HG03575 (cell line): ENCODE results near the gene SERPINA10.
"Not testable (repeated sequence)": the region's sequence is repeated elsewhere in the genome, so short reads cannot be mapped to it uniquely, and the experiment has no call there.

Experiments used
- ATAC-seq: cut with Tn5 transposase; IDR thresholded peaks from one replicate; pipeline ENCODE4 v1.9.1; 2021; ENCODE audit not compliant: unreplicated experiment, insufficient number of reproducible peaks, low FRiP score; ENCODE audit errors: extremely low read depth

Gene SERPINA10

DNA sequence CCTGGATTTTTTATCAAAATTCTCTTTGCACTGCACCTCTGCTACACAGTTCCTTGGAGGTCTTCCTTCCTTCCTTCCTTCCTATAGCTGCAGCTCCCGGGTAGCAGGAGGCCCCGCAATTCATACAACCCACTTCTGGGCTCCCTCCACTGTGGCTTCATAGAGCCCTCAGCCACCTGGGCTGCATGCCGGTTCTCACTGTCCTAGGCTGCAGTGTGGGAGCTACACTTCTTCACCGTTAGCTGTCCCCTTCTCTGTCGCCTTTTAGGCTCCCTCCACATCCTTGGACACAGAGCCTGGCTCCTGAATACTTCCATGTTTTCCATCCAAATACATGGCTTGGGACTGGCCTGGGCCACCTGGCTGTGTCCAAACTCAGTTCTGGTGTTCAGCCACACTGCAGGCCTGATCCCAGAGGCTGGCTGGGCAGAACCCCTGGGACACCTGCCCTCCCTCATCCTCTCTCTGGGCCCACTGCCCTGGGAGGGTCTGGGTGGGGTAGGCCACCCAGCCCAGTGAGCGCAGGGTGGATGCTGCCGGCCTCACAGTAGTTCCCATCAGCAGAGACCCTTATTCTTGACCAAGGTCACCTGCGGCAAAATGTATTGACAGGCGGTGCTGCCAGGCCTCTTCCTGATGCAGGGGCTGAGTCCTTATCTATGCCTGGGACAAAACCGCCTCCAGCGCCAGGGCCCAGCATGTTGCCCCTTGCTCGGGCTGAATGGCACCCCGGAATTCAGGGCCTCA is 1.7 kb downstream of the SERPINA10 start:
- ATAC-seq = no peak

DNA sequence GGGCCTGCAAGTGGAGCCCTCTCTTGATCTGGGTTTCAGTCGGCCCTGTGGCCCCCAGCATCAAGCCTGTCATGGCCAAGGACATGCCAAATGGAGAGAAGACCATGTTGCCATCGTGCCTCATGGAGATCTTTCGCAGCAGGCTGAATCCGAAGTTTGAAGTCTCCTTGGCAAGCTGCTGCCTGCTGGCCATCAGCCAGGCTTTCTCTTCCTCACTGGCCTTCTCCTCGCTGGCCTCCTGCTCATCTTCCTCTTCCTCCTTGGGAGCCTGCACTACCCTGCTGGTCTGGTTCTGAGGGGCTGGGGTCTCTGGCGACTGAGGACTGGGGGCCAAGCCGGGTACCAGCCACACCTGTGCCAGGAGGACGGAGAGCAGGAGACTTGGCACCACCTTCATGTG is 2.9 kb downstream of the SERPINA10 start:
- ATAC-seq = no peak

DNA sequence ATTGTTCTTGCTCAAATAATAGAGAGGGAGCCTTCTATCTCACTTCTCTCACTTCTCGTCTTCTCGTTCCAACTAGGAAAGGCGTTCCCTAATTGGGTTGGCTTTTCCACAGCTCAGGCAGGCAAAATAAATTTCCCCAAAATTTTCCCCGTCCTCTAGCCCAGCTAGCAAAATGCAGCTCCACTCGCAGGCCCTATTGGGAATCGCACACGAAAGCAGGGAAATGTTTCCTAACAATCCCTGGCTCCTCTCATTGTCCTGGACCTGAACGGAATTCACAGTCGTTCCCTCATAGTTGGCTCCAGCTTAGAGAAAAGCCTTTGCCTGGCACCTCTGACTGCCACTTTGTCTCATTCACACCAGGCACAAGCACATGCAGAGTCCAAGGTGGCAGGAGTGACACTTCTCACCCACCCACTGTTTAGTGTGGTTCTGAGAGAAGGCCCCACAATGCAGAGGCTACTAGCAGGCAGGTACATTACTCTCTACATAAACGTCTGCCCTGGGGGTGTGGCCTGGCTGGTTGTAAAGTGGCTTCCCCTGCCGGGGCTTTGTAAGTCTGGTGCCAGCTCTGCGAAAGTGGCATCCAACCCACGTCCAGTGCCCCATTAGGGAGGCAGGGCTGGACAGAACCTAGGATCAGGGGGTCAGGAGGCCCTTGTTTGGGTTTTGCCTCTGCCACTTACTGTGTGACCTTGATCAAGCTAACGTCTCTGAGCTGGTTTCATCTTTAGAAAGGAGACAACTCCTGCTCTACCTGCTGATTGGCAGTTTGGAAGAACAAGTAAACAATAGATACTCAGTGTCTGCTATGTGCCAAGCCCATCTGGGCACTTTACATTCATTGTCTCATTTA is 4.2 kb downstream of the SERPINA10 start:
- ATAC-seq = no peak

DNA sequence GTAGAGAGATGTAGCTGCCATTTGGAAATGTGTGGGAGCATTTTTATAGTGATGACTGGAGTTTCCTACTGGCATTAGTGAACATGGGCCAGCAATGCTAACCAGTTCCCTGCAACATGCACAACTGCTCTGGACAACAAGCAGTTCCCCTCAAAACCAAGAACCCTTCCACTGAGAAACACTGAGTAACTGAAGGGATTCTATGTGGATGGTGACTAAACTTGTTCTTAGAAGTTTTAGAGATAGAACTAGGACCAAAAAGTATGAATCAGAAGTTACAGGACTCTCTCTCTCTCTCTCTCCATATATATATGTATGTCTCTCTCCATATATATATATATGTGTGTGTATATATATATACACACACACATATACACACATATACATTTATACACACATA is 7.9 kb downstream of the SERPINA10 start:
- ATAC-seq = no peak

DNA sequence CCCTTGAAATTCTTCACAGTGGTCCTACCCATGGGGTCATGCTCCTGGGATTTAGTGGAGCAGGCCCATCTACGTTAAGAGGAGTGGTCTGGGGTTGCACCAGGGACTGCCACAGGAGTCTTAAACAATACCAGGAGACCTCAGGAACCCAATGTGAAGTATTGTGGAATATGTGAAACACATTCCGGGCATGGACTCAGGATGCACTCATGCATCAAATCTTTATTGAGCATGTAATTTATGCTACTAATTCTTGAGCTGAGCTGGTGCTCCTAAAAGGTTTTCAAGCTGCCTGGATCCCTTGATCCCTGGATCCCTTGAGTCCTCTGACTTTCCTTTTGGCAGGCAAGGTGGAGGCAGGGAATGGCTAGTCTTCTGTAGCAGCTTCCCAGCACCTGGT is 8.8 kb downstream of the SERPINA10 start:
- ATAC-seq = no peak

DNA sequence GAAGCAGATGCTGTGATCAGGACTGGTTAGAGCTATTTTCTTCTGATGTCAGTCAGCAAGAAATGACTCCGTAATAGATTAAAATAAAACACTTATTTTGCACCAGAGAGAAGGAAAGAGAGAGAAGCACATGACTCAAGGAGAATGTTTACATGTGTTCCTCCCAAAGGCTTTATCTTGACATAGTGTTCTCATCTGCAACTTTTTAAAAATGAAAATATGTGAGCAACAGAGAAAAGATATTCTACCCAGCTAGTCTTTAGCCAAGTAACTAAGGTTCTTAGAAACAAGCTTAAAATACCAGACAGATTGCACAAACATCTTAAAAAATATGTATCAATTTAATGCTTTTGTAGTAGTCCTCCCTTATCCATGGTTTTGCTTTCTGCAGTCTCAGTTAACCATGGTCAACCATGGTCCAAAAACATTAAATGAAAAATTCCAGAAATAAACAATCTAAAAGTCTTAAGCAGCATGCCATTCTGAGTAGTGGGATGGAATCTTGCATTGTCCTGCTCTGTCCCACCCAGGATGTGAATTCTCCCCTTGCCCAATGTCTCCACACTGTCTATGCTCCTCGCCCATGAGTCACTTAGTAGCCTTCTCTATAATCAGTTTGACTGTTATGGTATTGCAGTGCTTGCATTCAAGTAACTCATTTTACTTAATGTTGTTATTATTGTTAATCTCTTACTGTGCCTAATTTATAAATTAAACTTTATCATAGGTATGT is 9.9 kb downstream of the SERPINA10 start:
- no peak for ATAC-seq

DNA sequence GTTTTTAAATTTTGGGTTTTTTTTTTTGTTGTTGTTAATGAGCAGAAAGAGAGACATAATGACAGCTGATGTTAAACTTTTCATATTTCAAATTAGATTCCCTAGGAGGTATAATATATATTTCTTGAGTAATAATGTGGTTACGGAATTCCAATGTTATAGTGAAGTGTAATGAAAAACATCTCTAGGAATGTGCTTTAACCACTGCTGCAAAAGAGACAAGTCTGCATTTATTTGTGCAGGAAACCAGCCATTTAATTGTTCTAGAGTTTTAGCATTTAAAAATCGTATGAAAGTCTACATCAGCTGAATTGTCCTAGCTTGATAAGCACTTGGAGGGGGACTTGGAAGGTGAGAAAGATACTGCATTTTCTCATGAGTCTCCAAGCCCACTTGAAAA is 14.3 kb downstream of the SERPINA10 start:
- ATAC-seq = no peak

DNA sequence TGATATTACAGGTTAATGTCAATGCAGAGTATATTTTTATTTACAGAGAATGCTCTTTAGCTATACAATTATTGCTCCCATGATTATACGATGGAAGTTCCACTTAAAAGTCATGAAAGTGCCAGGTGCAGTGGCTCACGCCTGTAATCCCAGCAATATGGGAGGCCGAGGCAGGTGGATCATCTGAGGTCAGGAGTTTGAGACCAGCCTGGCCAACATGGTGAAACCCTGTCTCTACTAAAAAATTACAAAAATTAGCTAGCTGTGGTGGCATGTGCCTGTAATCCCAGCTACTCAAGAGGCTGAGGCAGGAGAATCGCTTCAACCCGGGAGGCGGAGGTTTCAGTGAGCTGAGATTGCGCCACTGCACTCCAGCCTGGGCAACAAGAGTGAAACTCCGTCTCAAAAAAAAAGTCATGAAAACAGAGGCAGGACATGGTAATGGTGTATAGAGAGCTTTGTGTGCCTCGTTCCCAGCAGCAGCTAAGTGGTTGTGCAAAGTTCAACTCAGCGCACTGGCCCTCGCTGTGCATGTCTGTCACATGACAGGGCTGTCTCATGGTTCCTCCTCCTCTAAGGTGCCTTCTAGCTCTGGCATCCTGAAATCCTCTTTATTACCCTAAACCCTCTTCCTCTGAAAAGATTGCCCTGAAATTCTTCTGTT is 16.0 kb downstream of the SERPINA10 start:
- ATAC-seq = not testable (repeated sequence)

DNA sequence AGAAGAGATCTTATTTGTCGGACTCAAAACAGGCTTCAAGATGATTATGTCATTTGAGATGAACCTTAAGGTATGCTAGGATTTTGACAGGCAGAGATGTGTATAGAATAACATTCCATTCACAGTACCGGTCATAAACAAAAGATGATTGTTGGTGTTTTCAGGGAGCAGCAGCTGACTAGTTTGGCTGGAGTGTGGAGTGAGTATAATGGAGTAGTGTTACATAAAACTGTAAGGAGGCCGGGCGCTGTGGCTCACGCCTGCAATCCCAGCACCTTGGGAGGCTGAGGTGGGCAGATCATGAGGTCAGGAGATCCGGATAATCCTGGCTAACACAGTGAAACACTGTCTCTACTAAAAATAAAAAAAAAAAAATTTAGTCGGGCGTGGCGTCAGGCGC is 23.9 kb downstream of the SERPINA10 start:
- no peak for ATAC-seq

DNA sequence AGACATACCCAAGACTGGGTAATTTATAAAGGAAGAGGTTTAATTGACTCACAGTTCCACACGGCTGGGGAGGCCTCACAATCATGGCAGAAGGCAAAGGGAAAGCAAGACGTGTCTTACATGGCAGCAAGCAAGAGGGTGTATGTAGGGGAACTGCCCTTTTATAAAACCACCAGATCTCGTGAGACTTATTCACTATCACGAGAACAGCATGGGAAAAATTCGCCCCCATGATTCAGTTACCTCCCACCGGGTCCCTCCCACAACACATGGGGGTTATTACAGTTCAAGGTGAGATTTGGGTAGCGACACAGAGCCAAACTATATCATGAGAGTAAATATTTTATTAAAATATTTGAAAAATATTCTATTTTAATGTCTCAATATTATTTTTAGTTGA is 24.5 kb downstream of the SERPINA10 start:
- ATAC-seq = not testable (repeated sequence)

DNA sequence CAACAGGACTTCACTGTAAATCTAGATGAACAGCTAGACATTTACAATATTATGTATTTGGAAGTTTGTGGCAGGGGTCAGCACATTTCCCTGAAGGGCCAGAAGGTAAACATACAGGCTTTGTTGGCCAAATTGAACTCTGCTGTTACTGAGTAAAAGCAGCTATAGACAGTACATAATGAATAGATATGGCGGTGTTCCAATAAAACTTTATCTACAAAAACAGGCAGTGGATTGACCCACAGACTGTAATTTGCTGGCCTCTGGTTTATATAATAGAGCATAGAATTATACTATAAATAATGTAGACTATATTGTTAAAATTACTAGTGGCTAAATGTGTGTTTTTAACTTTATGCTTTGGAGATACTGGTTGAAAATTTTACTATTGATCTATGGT is 25.7 kb downstream of the SERPINA10 start:
- ATAC-seq = no peak

DNA sequence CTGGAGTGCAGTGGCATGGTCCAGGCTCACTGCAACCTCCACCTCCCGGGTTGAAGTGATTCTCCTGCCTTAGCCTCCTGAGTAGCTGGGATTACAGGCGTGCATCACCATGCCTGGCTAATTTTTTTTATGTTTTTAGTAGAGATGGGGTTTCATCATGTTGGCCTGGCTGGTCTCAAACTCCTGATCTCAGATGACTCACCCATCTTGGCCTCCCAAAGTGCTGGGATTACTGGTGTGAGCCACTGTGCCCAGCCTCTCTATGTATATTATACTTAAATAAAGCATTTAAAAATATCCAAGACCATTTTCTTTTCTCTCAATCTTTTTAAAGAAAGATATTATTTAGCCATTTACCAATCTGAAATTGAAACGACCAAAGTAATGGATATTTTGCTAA is 28.9 kb downstream of the SERPINA10 start:
- not testable (repeated sequence) for ATAC-seq

DNA sequence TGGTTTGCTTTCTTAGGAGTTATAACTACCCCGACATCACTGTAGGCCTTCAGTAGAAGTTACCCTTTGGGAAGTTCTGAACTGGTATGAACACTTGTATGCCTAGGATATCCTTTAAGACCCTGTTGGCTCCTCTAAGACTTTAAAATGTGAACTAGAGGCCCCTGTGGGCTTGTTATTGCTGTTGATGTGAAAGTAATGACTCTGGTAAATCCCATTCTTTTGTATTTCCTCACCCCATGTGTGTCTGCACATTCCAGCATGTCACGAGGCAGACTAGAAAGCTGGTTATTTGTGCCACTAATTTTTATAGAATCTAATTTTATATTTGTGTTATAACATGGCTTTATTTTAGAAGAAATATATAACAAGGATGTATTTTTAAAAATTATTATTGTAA is 48.9 kb downstream of the SERPINA10 start:
- no peak for ATAC-seq

DNA sequence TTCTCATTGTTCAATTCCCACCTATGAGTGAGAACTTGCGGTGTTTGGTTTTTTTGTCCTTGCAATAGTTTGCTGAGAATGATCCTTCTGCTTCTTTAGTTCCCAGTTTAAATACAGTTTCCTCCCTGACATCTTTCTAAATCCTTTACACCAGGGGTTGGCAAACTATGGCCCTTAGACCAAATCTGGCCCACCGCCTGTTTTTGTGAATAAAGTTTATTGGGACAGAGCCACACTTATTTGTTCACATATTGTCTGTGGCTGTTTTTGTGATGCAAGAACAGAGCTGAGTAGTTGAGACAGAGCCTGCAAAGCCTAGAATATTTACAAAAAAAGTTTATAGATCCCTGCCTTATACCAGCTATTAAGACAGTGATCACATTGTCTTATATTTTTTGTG is 53.7 kb downstream of the SERPINA10 start:
- no peak for ATAC-seq

DNA sequence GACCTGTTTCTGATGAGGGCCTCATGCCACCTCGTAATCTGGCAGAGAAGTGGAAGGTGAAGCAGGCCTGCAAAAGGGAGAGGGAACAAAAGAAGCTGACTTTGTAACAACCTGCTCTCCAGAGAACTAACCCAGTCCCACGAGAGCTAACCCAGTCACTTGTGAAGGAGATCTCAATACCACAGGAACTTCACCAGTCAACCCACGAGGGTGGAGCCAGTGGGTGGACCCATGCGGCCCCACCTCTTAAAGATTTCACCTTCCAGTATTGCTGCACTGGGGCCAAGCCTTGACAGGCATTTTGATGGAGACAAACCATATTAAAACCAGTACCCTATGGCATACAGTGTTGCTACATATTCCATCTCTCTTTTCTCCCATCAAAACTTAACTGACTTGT is 55.1 kb downstream of the SERPINA10 start:
- no peak for ATAC-seq

DNA sequence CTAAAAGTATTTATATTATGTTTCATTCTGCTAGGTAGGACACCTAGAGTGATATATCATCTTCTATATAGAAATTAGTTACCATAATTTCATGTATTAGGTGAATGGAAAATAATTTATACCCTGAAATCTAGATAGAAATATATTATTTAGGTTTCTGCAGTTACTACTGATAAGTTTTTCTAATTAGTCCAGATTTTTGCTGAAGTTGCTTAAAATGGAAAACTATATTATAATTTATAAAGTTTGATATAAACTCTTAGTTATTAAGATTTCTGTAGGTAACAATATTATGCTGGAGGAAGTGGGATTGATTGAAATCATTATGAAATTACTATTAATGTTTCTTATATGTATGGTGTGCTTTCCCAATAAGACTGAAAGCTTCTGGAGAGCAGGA is 56.0 kb downstream of the SERPINA10 start:
- no peak for ATAC-seq
